ENCODE measurements around the gene NSMCE4A.

GRCh38 chr10:121983852-121984251 lies 8.8 kb upstream of the NSMCE4A start:
- TF ChIP-seq SUZ12 (IDR thresholded peaks at IDR 0.05; ENCODE audit: extremely low read depth, insufficient read depth, insufficient read length) (no peak), ZNF274 (IDR thresholded peaks at IDR 0.05; ENCODE audit: low read depth, low read length) (no peak)

Measured in NT2/D1 (cell line).